ENCODE data around the gene RIC3. TPM values are rescaled to one million over a fixed set of nuclear protein-coding genes. Genes with fewer than 3 reads are reported as not detected.

The RIC3 gene
- total RNA-seq, 1 experiment from 2014 or later, result 0.38 TPM

GRCh38 chr11:8194956-8195355, 26.1 kb upstream of the RIC3 start:
- TF ChIP-seq, protein P1, sequence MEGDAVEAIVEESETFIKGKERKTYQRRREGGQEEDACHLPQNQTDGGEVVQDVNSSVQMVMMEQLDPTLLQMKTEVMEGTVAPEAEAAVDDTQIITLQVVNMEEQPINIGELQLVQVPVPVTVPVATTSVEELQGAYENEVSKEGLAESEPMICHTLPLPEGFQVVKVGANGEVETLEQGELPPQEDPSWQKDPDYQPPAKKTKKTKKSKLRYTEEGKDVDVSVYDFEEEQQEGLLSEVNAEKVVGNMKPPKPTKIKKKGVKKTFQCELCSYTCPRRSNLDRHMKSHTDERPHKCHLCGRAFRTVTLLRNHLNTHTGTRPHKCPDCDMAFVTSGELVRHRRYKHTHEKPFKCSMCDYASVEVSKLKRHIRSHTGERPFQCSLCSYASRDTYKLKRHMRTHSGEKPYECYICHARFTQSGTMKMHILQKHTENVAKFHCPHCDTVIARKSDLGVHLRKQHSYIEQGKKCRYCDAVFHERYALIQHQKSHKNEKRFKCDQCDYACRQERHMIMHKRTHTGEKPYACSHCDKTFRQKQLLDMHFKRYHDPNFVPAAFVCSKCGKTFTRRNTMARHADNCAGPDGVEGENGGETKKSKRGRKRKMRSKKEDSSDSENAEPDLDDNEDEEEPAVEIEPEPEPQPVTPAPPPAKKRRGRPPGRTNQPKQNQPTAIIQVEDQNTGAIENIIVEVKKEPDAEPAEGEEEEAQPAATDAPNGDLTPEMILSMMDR (IDR thresholded peaks at IDR 0.05; ENCODE audit: unreplicated experiment), result no peak
- Mint-ChIP-seq H3K4me3 (ENCODE audit: low read depth, unreplicated experiment) (no peak overlapping the region), H3K9me3 (ENCODE audit: low read depth, unreplicated experiment) (no peaks in the 10 kb centered on the region), H3K27ac (ENCODE audit: unreplicated experiment) (no peak overlapping the region), H3K36me3 (ENCODE audit: insufficient read depth, unreplicated experiment) (no peaks in the 10 kb centered on the region), H3K27me3 (ENCODE audit: unreplicated experiment) (peaks cover 76% of the 10 kb centered on the region), H3K4me1 (ENCODE audit: low read depth, unreplicated experiment) (no peaks in the 10 kb centered on the region)
- intact Hi-C loops (cut with micrococcal nuclease; ENCODE audit: unreplicated experiment), result no loop called here
- no TSS peak for BruUV-seq (replicated peaks)
- CTCF ChIA-PET, result no interaction called here
- no peak for DNase-seq

DNA sequence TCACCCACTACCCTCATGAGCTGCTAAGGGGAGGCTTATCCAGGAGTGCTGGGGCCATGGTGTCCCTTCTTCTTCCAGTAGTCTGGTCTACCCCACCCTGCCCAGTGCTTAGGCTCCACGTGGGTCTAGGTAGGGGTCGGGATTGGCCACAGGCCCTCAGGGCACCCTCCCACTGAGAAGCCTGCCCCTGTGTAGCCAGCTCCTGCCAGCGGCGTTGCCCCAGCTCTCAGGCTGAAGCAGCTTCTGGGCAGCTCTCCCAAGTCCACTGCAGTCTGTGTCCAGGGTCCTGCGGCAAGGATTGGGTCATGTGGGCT, 24.0 kb upstream of the RIC3 start:
- no peak for DNase-seq
- H3K27ac Mint-ChIP-seq (ENCODE audit: unreplicated experiment), result no peak overlapping the region
- no peaks in the 10 kb centered on the region for H3K4me1 Mint-ChIP-seq (ENCODE audit: low read depth, unreplicated experiment)
- TF ChIP-seq, protein P1 (IDR thresholded peaks at IDR 0.05; ENCODE audit: unreplicated experiment), result no peak
- H3K36me3 Mint-ChIP-seq (ENCODE audit: insufficient read depth, unreplicated experiment), result no peaks in the 10 kb centered on the region
- H3K4me3 Mint-ChIP-seq (ENCODE audit: low read depth, unreplicated experiment), result no peak overlapping the region
- intact Hi-C loops (cut with micrococcal nuclease; ENCODE audit: unreplicated experiment), result loop anchor here (1.0 kb wide), 1 partner anchor 373 kb away; no protein-coding TSS in a partner anchor
- no peaks in the 10 kb centered on the region for H3K9me3 Mint-ChIP-seq (ENCODE audit: low read depth, unreplicated experiment)
- peaks cover 55% of the 10 kb centered on the region for H3K27me3 Mint-ChIP-seq (ENCODE audit: unreplicated experiment)
- no TSS peak for BruUV-seq (replicated peaks)
- CTCF ChIA-PET, result interaction anchor here (0.6 to 1.6 kb wide), 3 partner anchors 71 to 448 kb away, joined by 3 to 5 read pairs (median 4); partner anchors contain the start of gene LMO1

GRCh38 chr11:8192016-8192895, 23.4 kb upstream of the RIC3 start:
- intact Hi-C loops (cut with micrococcal nuclease; ENCODE audit: unreplicated experiment), result loop anchor here (1.0 kb wide), 1 partner anchor 374 kb away; no protein-coding TSS in a partner anchor
- peak; percentile 67 for DNase-seq
- TF ChIP-seq, protein P1 (IDR thresholded peaks at IDR 0.05; ENCODE audit: unreplicated experiment), result peak; percentile 55

GRCh38 chr11:8190431-8190830, 21.6 kb upstream of the RIC3 start:
- TF ChIP-seq, protein P1 (IDR thresholded peaks at IDR 0.05; ENCODE audit: unreplicated experiment), result no peak
- intact Hi-C loops (cut with micrococcal nuclease; ENCODE audit: unreplicated experiment), result no loop called here
- CTCF ChIA-PET, result interaction anchor here (0.5 kb wide), 1 partner anchor 601 kb away, joined by 3 read pairs; no protein-coding TSS in a partner anchor
- no peak for DNase-seq
- Mint-ChIP-seq H3K27ac (ENCODE audit: unreplicated experiment) (no peak overlapping the region), H3K4me3 (ENCODE audit: low read depth, unreplicated experiment) (no peak overlapping the region), H3K4me1 (ENCODE audit: low read depth, unreplicated experiment) (no peaks in the 10 kb centered on the region), H3K9me3 (ENCODE audit: low read depth, unreplicated experiment) (peaks cover 4% of the 10 kb centered on the region), H3K36me3 (ENCODE audit: insufficient read depth, unreplicated experiment) (no peaks in the 10 kb centered on the region), H3K27me3 (ENCODE audit: unreplicated experiment) (peaks cover 42% of the 10 kb centered on the region)
- no TSS peak for BruUV-seq (replicated peaks)

More at GRCh38 chr11:8192016-8192895, 23.4 kb upstream of the RIC3 start:
- BruUV-seq (replicated peaks), result no TSS peak
- H3K4me3 Mint-ChIP-seq (ENCODE audit: low read depth, unreplicated experiment), result no peak overlapping the region
- H3K9me3 Mint-ChIP-seq (ENCODE audit: low read depth, unreplicated experiment), result no peaks in the 10 kb centered on the region
- H3K4me1 Mint-ChIP-seq (ENCODE audit: low read depth, unreplicated experiment), result no peaks in the 10 kb centered on the region
- H3K27ac Mint-ChIP-seq (ENCODE audit: unreplicated experiment), result no peak overlapping the region
- no peaks in the 10 kb centered on the region for H3K36me3 Mint-ChIP-seq (ENCODE audit: insufficient read depth, unreplicated experiment)
- CTCF ChIA-PET, result interaction anchor here (0.6 to 1.6 kb wide), 2 partner anchors 374 to 448 kb away, joined by 4 to 5 read pairs; no protein-coding TSS in a partner anchor
- peaks cover 49% of the 10 kb centered on the region for H3K27me3 Mint-ChIP-seq (ENCODE audit: unreplicated experiment)
